ENCODE results near the gene BARHL2. TPM values are rescaled to one million over a fixed set of nuclear protein-coding genes. Genes with fewer than 3 reads are reported as not detected.

Gene BARHL2
- total RNA-seq, 4 donors from 2014 or later = not detected

DNA sequence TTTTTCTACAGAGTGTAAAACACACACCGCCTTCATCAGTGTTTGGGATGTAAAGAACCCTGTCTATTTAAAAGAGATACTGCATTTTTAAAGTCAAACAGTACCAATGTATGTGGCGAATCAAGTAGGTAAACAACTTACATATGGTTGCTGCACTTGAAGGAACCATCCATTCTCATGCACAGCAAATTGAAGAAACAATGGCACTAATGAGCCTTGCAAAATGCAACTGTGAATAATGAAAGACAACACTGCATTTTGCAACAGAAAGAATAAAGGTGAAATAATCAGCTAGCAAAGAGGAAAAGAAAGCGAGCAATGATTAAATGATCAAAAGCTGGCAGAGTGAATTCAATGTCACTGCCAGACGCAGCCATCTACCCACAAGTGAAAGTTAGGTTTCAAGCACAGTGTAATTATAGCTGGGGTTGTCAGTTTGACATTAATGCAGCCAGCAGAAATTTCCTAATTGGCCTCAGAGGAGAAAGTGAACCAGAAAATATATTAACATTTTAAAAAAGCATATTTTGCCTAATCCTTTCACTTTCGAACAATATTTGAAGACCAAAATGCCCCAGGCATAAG is 10.9 kb upstream of the BARHL2 start:
- peaks cover 0 to 18% of the 10 kb centered on the region in 2 donors for H3K4me1 ChIP-seq
- no peaks in the 10 kb centered on the region for H3K36me3 ChIP-seq
- H3K4me3 ChIP-seq = no peak overlapping the region
- intact Hi-C loops (cut with DNase I; ENCODE audit: low total_unique reads) = no loop called here
- DNase-seq = no peak
- H3K9me3 ChIP-seq = no peaks in the 10 kb centered on the region
- peaks cover 23 to 97% of the 10 kb centered on the region in 2 donors for H3K27me3 ChIP-seq
- TF ChIP-seq POLR2A (IDR thresholded peaks at IDR 0.05) = no peak
- TF ChIP-seq, protein P1, sequence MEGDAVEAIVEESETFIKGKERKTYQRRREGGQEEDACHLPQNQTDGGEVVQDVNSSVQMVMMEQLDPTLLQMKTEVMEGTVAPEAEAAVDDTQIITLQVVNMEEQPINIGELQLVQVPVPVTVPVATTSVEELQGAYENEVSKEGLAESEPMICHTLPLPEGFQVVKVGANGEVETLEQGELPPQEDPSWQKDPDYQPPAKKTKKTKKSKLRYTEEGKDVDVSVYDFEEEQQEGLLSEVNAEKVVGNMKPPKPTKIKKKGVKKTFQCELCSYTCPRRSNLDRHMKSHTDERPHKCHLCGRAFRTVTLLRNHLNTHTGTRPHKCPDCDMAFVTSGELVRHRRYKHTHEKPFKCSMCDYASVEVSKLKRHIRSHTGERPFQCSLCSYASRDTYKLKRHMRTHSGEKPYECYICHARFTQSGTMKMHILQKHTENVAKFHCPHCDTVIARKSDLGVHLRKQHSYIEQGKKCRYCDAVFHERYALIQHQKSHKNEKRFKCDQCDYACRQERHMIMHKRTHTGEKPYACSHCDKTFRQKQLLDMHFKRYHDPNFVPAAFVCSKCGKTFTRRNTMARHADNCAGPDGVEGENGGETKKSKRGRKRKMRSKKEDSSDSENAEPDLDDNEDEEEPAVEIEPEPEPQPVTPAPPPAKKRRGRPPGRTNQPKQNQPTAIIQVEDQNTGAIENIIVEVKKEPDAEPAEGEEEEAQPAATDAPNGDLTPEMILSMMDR (IDR thresholded peaks at IDR 0.05) = no peak
- H3K27ac ChIP-seq = no peak overlapping the region

DNA sequence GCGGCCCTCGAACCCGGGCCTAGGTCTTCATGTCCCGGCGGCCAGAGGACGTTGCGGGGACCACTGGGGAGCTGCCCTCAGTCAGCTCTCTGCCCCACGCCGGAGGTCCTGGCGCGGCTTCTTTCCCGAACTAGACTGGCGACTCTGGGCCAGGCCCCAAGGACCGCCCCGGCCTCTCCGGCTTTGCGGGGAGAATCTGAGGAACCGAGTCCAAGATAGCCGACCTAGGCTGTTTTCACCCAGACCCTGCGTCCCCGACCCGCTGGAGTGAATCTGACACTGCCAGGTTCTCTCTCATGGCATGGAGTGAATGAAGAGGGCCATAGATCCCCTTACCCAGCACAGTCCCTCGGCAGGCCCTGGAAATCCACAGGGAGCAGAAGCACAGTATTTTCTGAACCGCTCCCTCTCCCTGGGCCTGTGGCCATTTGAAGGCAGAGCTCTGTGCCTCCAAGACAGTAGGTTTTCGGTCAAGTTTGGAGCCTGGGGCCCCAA is 9.9 kb upstream of the BARHL2 start:
- DNase-seq = no peak
- TF ChIP-seq, protein P1 (IDR thresholded peaks at IDR 0.05) = no peak
- no peak for TF ChIP-seq POLR2A (IDR thresholded peaks at IDR 0.05)
- Histone ChIP-seq H3K9me3 (no peaks in the 10 kb centered on the region), H3K36me3 (no peaks in the 10 kb centered on the region), H3K4me1 (peaks cover 0 to 18% of the 10 kb centered on the region in 2 donors), H3K27ac (no peak overlapping the region), H3K4me3 (no peak overlapping the region), H3K27me3 (peaks cover 23 to 98% of the 10 kb centered on the region in 2 donors)
- intact Hi-C loops (cut with DNase I; ENCODE audit: low total_unique reads) = no loop called here

DNA sequence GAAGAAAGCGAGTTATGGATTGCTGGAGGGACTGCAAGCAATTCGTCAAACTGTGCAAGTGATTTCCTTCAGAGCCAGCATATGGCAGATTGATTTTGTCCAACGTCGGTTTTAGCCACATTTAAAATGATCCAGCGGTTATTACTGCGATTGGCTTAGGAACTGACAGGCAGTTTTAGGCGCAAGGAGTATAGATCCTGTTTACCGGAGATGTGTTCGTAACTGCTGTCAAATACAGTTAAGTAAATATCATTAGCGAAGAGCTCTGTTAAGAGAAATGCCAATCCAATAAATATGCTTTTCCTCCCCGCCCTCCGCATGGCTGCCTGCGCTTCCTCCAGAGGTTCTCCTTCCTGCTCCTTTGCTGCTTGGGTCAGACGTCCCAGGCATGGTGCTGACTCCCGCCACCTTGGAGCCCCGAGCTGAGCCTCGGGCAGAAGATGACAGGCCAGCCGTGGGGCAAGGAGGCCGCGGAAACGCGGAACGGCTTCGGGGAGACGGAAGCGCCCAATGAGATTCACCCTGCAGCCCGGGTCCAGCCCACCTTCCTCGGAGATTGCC is 9.4 kb upstream of the BARHL2 start:
- no peak for DNase-seq
- Histone ChIP-seq H3K27ac (no peak overlapping the region), H3K27me3 (peaks cover 23 to 98% of the 10 kb centered on the region in 2 donors), H3K4me1 (peaks cover 0 to 18% of the 10 kb centered on the region in 2 donors), H3K4me3 (no peak overlapping the region), H3K9me3 (no peaks in the 10 kb centered on the region), H3K36me3 (no peaks in the 10 kb centered on the region)
- intact Hi-C loops (cut with DNase I; ENCODE audit: low total_unique reads) = no loop called here
- TF ChIP-seq, protein P1 (IDR thresholded peaks at IDR 0.05) = no peak
- TF ChIP-seq POLR2A (IDR thresholded peaks at IDR 0.05) = no peak

DNA sequence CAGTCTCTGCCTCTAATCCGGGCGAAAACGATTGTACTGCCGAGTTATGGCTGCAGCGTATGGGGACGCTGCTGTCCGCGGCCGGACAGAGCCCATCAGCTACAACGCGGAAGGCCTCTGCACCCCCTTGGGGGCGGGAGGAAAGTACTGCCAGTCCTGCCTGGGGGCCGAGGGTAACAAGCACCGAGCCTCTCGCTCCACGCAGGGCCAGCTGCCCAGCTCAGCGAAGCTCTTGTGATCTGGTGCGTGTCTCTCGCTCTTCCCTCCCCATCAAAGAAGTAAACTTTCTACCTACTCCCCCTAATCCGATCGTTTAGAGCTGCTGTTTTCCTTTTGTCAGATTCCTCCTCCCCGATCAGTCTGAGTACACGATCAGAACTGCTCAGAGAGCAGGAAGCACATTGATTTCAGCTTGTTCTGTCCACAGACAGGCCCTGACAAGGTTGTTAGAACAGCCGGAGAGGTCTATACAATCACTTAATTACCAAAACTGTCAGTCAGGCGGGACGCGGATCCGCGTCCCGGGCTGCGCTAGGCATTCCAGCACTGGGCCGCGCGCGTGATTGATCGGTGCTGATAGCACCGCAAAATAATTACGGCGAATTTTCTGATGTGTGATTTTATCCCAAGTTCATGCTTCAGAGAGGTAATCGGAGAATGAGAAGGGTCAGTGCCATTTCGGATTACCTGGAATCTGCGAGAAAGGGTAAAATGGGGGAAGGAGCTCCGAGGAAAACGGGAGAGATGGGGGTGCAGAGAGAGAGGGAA is 8.7 kb upstream of the BARHL2 start:
- peaks cover 0 to 18% of the 10 kb centered on the region in 2 donors for H3K4me1 ChIP-seq

More for the DNA sequence above, 8.7 kb upstream of the BARHL2 start:
- DNase-seq = no peak
- H3K36me3 ChIP-seq = no peaks in the 10 kb centered on the region
- intact Hi-C loops (cut with DNase I; ENCODE audit: low total_unique reads) = no loop called here
- no peak overlapping the region for H3K27ac ChIP-seq
- TF ChIP-seq, protein P1 (IDR thresholded peaks at IDR 0.05) = no peak
- TF ChIP-seq POLR2A (IDR thresholded peaks at IDR 0.05) = no peak
- H3K4me3 ChIP-seq = peak overlapping the region in 1 of 2 donors; percentile 1
- H3K27me3 ChIP-seq = peaks cover 23 to 98% of the 10 kb centered on the region in 2 donors
- H3K9me3 ChIP-seq = no peaks in the 10 kb centered on the region

All from uterus (tissue), 4 donors.